ENCODE measurements around the gene COA1.
"Not testable (repeated sequence)": the region's sequence is repeated elsewhere in the genome, so short reads cannot be mapped to it uniquely, and the experiment has no call there.

Gene COA1

DNA sequence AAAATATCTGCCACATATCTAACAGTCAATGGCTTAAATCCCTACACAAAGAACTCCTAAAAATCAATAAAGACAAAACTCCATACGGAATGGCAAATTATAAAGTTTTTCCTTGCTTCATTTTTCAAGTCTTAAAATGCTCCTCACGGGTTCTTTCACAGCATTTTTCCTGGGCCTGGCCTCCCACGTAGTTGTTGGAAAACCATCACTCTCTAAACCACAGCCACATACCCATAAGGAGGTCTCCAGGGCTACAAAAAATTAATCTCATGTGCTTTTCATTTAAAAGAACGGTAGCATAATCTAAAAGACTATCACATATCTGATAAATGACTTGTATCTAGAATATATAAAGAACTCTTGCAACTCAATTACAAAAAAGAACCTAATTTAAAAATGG lies 2.9 kb downstream of the COA1 start:
- DNase-seq = no peak

DNA sequence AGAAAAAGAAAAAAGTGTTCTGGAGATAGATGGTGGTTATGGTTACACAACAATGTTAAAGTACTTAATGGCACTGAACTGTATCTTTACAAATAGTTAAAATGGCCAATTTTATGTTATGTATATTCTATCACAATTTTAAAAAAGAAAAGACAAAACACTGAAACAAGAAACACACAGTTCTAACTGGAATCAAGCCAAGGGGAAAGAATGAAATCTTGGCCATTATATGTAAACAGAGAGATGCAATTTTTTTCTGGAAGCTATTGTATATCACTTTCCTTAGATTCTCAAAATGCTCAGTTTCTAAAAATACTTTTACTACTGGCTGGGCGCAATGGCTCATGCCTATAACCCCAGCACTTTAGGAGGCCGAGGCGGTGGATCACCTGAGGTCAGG lies 4.1 kb downstream of the COA1 start:
- DNase-seq = no peak

- DNase-seq = no peak
These were observed 6.3 kb downstream of the COA1 start for GRCh38 chr7:43723007-43723341.

GRCh38 chr7:43721193-43721806 lies 8.0 kb downstream of the COA1 start:
- peak; percentile 53 for DNase-seq

GRCh38 chr7:43716598-43716997 lies 12.7 kb downstream of the COA1 start:
- DNase-seq = no peak

DNA sequence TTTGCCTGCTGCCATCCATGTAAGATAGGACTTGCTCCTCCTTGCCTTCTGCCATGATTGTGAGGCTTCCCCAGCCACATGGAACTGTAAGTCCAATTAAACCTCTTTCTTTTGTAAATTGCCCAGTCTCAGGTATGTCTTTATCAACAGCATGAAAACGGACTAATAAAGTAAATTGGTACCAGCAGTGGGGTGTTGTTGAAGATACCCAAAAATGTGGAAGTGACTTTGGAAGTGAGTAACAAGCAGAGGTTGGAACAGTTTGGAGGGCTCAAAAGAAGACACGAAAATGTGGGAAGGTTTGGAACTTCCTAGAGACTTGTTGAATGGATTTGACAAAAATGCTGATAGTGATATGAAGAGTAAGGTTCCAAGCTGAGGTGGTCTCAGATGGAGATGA lies 13.4 kb downstream of the COA1 start:
- DNase-seq = not testable (repeated sequence)

DNA sequence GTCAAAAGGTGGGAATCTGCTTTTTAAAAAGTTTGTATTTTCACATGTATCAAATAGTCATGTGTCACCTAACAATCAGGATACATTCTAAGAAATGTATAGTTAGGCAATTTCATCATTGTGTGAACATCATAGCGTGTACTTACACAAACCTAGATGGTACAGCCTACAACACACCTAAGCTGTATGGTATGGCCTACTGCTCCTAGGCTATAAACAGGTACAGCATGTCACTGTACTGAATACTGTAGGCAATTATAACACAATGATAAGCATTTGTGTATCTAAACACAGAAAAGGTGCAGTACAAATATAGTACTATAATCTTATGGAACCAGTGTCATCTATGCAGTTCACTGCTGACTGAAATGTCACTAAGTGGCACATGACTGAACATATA lies 17.8 kb downstream of the COA1 start:
- no peak for DNase-seq

DNA sequence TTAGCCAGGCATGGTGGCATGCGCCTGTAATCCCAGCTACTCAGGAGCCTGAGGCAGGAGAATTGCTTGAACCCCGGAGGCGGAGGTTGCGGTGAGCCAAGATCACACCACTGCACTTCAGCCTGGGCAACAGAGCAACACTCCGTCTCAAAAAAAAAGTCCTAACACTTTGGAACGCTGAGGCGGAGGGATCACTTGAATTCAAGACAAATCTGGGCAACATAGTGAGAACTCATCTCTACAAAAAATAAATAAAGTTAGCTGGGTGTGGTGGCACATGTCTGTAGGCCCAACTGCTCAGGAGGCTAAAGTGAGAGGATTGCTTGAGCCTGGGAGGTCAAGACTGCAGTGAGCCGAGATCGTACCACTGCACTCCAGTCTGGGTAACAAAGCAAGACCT lies 21.3 kb downstream of the COA1 start:
- DNase-seq = not testable (repeated sequence)

DNA sequence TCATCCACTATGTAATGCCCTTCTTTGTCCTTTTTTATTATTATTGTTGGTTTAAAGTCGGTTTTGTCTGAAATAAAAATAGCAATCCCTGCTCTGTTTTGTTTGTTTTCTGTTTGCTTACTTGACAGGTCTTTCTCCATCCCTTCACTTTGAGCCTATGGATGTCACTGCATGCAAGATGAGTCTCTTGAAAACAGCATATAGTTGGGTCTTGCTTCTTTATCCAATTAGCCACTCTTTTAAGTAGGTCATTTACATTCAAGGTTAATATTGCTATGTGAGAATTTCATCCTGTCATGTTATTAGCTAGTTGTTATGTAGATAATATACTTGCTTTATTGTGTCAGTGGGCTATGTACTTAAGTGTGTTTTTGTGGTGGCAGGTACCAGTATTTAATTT lies 25.8 kb downstream of the COA1 start:
- no peak for DNase-seq

- no peak for DNase-seq
These were observed 26.3 kb downstream of the COA1 start for GRCh38 chr7:43702974-43703373.

GRCh38 chr7:43701929-43702328 lies 27.4 kb downstream of the COA1 start:
- no peak for DNase-seq

GRCh38 chr7:43701500-43701854 lies 27.8 kb downstream of the COA1 start:
- peak; percentile 27 for DNase-seq

DNA sequence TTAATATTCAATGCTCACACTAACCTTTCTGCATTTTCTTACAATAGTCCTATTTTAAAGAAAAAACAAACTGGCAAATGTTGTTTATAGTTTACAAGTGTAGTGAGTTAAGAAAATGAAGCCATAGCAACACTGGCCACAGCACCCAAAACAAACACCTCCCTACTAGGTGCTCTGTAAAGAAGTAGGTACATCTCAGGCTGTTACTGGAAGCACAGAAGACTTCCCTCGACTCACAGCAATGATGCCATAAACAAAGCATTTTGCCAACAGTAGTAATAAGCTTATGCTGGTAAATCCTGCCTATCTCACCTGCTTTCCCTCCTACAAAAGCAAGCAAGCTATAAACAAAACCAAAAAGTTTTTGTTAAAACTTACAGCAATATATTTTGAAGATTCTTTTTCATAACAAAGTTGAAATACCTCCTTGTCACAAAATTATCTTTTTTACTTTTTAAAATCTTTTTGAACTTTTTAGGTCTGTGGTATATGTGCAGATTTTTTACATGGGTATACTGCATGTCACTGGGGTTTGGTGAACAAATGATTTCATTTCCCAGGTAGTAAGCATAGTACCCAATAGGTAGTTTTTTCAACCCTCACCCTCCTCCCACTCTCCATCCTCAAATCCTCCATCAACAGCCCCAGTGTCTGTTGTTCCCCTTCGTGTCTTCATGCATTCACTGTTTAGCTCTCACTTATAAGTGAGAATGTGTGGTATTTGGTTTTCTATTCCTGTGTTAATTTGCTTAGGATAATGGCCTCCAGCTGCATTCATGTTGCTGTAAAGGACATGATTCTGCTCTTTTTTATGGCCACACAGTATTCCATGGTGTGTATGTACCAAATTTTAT lies 28.4 kb downstream of the COA1 start:
- DNase-seq = no peak

DNA sequence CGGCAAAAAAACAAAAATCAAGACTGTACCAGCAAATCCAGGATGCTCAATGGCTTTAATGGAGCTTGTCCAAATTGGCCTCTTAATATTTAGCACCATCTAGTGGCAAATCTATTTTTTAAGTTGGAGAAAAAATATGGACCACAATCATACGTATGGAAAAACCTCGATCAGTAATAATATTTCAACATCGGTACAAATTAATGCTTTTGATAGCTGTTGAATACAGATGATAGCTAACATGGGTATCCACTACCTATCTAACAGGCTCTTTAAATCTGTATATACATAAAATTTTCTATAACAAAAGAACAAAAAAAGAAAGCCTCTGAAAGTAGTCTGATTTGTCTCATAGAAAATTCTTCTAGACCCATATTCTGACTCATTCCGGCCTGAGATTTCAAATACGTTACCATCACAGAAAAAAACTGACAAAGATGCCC lies 29.2 kb downstream of the COA1 start:
- DNase-seq = peak; percentile 71

- DNase-seq = peak; percentile 25
These were observed 30.7 kb downstream of the COA1 start for GRCh38 chr7:43698460-43699255.

GRCh38 chr7:43697690-43698089 lies 31.6 kb downstream of the COA1 start:
- no peak for DNase-seq

GRCh38 chr7:43695365-43695764 lies 34.0 kb downstream of the COA1 start:
- DNase-seq = no peak

DNA sequence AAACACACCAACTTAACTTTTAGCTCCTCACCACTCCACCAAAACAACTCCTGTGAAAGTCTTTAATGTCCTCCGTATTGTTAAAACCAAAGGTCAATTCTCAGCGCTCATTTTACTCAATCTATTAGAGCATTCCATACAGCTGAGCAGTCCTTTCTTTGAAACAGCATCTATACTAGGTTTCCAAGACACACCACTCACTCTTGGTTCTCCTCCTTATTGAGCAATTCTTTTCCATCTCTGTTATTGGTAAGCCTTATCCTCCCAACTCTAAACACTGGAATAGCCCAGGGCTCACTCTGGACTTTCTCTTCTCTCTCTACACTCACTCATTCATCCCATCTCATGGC lies 34.9 kb downstream of the COA1 start:
- DNase-seq = peak; percentile 86

DNA sequence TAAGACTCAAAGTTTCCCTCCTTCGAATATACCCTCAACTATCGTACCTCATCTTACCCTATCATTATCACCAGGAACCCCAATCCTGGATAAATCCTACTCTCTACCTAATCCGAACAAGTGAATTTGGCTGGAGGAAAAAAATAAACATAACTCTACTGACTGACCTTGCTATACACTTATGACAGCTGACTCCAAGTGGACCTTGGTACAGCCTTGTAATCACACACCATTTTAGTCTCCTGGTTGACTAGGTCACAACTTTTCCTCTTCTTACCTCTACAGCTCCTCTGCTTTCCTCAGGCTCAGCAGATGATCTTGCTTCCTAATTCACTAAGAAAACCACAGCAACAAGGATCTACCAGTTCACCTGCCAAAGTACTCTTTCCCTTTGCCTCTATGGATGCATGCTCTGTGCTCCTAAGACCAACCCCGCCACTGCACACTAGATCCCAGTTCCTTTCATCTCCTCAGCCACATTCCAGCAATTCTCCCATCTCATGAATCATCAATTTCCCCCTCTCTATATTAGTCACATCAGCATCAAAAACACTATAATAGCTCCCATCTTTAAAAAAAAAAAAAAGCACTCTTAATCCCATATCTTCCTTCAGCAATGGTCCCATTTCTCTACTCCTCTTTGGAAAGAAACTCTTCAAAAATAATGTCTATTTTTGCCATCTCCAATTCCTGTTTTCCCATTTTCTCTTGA lies 35.5 kb downstream of the COA1 start:
- peak; percentile 92 for DNase-seq

DNA sequence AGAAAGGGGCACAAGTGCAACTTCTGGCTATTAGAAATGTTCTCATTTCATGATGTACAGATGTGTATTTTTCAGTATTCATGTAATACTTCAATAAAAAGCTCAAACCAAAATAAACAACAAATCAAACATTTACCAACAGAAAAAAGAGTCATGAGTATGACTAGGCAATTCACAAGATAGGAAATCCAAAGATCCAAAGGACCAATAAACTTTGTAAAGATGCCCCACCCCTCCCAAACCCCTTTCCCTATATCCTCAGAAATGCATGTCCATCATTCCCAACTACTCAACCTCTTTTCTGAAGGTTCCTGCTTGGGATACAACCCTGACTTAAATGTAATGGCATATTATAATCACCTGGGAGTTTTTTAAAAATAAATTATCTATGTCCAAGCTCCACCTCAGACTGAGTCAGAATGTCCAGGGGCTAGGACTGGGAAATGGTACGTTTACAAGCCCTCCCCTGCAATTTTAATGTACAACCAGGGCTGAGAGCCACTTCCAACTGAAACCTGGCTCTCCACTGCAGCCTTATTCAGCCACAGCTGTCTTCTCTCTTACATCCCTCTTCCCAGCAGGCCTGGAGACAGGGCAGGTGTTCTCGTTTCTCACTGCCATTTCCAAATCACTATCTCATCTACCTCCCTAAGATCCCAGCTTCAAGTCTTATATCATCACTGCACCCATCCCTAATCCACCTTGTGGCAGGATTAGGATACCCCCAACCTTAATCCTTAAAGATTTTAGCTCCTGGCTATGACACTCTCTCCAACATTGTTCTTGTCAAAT lies 36.5 kb downstream of the COA1 start:
- DNase-seq = peak; percentile 39

DNA sequence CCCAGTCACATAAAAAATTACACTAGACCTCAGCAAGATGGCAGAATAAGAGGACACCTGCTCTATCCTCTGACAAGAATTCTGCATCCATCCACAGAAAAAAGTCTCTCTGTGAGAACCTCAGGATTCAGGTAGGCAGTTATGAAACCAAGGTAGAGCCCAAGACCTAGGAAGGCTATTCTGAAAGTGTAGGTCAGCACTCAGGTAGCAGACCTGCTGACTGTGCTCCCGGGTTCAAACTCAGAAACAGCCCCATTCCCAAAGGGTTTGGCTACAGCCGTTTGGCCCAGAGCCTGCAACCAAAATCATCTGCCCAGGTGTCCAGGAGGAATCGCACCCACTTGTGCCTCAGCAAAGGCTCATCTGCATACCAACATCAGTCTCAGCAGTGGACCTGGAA lies 37.7 kb downstream of the COA1 start:
- DNase-seq = no peak

DNA sequence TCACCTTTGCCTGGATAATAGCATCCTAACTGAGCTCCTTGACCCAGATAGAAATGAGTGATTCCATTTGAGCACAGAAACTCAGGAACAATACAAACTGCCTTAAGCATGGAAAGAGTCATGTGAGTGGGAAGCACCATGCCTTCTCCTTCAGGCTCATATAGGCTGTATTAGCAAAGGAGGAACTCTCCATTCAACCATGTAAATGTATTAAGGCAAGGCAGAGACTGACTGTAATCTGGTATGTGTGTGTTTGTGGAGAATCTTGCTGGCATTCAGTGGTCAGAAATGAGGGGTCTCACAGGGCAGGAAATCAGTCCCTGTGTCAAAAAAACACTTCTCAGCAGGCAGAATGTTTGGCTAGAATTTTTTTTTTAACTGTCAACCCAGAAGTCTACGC lies 40.2 kb downstream of the COA1 start:
- DNase-seq = no peak

- not testable (repeated sequence) for DNase-seq
These were observed 41.5 kb downstream of the COA1 start for GRCh38 chr7:43687866-43688265.

Data from EL (cell line).